ENCODE data around the gene THYN1.
"Not testable (repeated sequence)": the region's sequence is repeated elsewhere in the genome, so short reads cannot be mapped to it uniquely, and the experiment has no call there.

The THYN1 gene

GRCh38 chr11:134267966-134268365 lies 14.8 kb upstream of the THYN1 start:
- no peak for ATAC-seq (replicated peaks; ENCODE audit: extremely low read depth, poor library complexity, severe bottlenecking)
- Mint-ChIP-seq H3K36me3 (ENCODE audit: insufficient read depth) (peaks cover 9% of the 10 kb centered on the region), H3K4me3 (no peak overlapping the region), H3K27ac (ENCODE audit: low read depth) (no peak overlapping the region), H3K4me1 (peaks cover 41% of the 10 kb centered on the region), H3K27me3 (no peaks in the 10 kb centered on the region), H3K9me3 (no peaks in the 10 kb centered on the region)
- DNase-seq (ENCODE audit: low spot score in 2 of 2) = no peak

DNA sequence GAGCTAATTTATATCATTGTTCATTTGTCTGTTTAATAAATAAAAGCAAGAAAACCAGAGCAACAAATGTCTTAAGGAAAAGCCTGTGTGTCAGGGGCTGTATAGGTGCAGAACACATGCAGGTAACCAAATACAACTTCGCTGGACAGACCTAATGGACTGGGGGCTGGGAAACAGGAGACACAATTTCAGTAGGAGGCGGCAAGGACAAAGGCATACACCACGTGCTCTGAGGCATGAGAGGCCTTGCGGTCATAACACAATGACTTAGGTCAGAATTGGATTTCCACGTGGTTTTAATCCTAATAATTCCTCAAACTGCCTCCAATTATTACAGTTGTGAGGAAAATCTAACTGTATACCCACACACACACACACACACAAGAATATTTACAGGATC lies 14.3 kb upstream of the THYN1 start:
- no peak for DNase-seq (ENCODE audit: low spot score in 2 of 2)
- Mint-ChIP-seq H3K4me3 (no peak overlapping the region), H3K36me3 (ENCODE audit: insufficient read depth) (peaks cover 13% of the 10 kb centered on the region), H3K27me3 (no peaks in the 10 kb centered on the region), H3K27ac (ENCODE audit: low read depth) (no peak overlapping the region), H3K9me3 (no peaks in the 10 kb centered on the region), H3K4me1 (peaks cover 39% of the 10 kb centered on the region)
- ATAC-seq (replicated peaks; ENCODE audit: extremely low read depth, poor library complexity, severe bottlenecking) = no peak

DNA sequence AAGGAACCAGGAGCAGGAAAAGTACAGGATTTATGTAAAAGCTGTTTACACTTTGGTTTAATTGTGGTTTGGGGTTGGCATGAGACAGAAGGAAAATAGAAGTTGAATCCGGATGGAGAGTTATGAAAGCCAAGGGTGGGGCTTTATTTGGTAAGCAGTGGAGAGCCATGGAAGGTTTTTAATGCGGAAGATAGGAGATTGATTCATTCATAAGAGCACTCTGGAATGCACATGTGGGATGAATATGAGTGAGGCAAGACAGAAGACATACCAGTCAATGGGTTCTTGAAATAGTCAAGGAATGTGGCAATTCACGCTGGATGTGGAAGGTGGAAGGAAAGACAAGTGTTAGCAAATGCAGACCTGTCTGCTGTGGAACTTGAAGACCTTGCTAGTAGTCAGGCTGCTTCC lies 13.7 kb upstream of the THYN1 start:
- Mint-ChIP-seq H3K4me3 (no peak overlapping the region), H3K27ac (ENCODE audit: low read depth) (no peak overlapping the region), H3K4me1 (peaks cover 44% of the 10 kb centered on the region), H3K36me3 (ENCODE audit: insufficient read depth) (peaks cover 13% of the 10 kb centered on the region), H3K9me3 (no peaks in the 10 kb centered on the region), H3K27me3 (no peaks in the 10 kb centered on the region)
- ATAC-seq (replicated peaks; ENCODE audit: extremely low read depth, poor library complexity, severe bottlenecking) (no peak), DNase-seq (ENCODE audit: low spot score in 2 of 2) (no peak)

- Mint-ChIP-seq H3K4me1 (peaks cover 42% of the 10 kb centered on the region), H3K27ac (ENCODE audit: low read depth) (no peak overlapping the region), H3K36me3 (ENCODE audit: insufficient read depth) (peaks cover 13% of the 10 kb centered on the region)
These were observed 13.3 kb upstream of the THYN1 start for GRCh38 chr11:134266440-134266839.

GRCh38 chr11:134264966-134265764 lies 12.0 kb upstream of the THYN1 start:
- ATAC-seq (replicated peaks; ENCODE audit: extremely low read depth, poor library complexity, severe bottlenecking) = no peak
- Mint-ChIP-seq H3K27me3 (no peaks in the 10 kb centered on the region), H3K4me1 (peaks cover 29% of the 10 kb centered on the region), H3K27ac (ENCODE audit: low read depth) (no peak overlapping the region), H3K36me3 (ENCODE audit: insufficient read depth) (peaks cover 12% of the 10 kb centered on the region), H3K4me3 (no peak overlapping the region), H3K9me3 (no peaks in the 10 kb centered on the region)
- no peak for DNase-seq (ENCODE audit: low spot score in 2 of 2)

More at GRCh38 chr11:134266440-134266839, 13.3 kb upstream of the THYN1 start:
- DNase-seq (ENCODE audit: low spot score in 2 of 2) (no peak), ATAC-seq (replicated peaks; ENCODE audit: extremely low read depth, poor library complexity, severe bottlenecking) (no peak)
- H3K27me3 Mint-ChIP-seq = no peaks in the 10 kb centered on the region
- no peak overlapping the region for H3K4me3 Mint-ChIP-seq
- H3K9me3 Mint-ChIP-seq = no peaks in the 10 kb centered on the region

DNA sequence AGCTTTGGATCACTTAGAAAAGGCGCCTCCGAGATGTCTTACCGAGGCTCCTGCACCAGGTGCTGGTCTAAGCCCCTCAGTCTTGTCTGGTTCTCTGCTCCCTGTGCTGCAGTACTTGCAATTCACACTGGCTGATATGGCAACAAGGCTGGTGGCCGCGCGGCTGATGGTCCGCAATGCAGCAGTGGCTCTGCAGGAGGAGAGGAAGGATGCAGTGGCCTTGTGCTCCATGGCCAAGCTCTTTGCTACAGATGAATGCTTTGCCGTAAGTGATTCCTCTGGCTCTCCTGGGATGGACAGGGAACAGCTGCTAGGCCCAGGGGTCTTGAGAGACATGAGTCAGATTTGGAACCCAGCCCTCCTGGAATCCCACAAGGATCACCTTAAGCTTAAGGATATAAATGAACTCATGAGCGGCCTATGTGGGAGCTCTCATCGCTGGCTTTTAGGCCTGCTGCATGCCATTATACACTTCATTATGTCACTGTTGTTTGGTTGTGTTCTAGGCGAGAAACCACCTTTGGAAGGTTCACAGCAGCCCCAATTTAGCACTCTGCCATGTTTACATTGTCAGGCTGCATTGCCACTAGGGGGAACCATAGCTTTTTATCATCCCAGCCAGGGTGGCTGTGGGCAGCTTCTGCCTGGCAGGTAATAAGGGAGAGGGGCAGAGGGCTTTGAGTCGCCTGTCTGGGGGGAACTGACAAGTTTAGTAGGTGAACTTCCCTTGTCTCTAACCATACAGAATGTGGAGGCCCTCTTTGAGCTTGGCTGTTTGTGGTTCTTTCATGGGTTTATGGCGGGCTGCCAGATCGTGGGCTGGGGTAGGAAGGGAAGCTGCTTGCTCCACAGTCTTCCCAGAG lies 8.7 kb upstream of the THYN1 start:
- Mint-ChIP-seq H3K4me1 (peaks cover 21% of the 10 kb centered on the region), H3K27ac (ENCODE audit: low read depth) (no peak overlapping the region), H3K4me3 (no peak overlapping the region), H3K9me3 (no peaks in the 10 kb centered on the region), H3K27me3 (no peaks in the 10 kb centered on the region), H3K36me3 (ENCODE audit: insufficient read depth) (peaks cover 15% of the 10 kb centered on the region)
- DNase-seq (ENCODE audit: low spot score in 2 of 2) (no peak), ATAC-seq (replicated peaks; ENCODE audit: extremely low read depth, poor library complexity, severe bottlenecking) (no peak)

GRCh38 chr11:134260983-134261382 lies 7.8 kb upstream of the THYN1 start:
- H3K36me3 Mint-ChIP-seq (ENCODE audit: insufficient read depth) = peaks cover 18% of the 10 kb centered on the region
- DNase-seq (ENCODE audit: low spot score in 2 of 2) (no peak), ATAC-seq (replicated peaks; ENCODE audit: extremely low read depth, poor library complexity, severe bottlenecking) (no peak)
- no peak overlapping the region for H3K27ac Mint-ChIP-seq (ENCODE audit: low read depth)
- H3K4me1 Mint-ChIP-seq = peaks cover 13% of the 10 kb centered on the region
- no peaks in the 10 kb centered on the region for H3K27me3 Mint-ChIP-seq
- H3K9me3 Mint-ChIP-seq = no peaks in the 10 kb centered on the region
- H3K4me3 Mint-ChIP-seq = no peak overlapping the region

DNA sequence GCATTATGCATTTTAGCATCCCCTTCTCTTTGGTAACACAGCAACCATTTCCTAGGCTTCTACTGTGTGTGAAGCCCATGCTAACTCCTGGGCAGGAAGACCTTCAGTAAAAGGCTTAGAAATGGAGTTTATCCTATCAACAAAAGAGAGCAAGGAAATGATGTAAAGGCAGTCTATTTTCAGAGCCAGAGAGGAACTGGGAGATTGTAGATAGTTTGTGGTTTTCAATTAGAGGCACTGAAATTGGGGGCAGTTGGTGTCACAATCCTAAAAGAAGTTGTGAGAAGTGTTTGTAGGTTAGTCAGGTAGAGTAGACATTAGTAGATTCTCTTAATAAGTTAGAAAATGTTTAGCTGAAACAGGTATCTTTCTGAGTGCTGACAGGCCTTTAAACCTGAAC lies 7.4 kb upstream of the THYN1 start:
- Mint-ChIP-seq H3K27me3 (no peaks in the 10 kb centered on the region), H3K9me3 (no peaks in the 10 kb centered on the region), H3K4me1 (peaks cover 13% of the 10 kb centered on the region), H3K36me3 (ENCODE audit: insufficient read depth) (peaks cover 18% of the 10 kb centered on the region), H3K4me3 (no peak overlapping the region), H3K27ac (ENCODE audit: low read depth) (no peak overlapping the region)
- ATAC-seq (replicated peaks; ENCODE audit: extremely low read depth, poor library complexity, severe bottlenecking) = no peak
- no peak for DNase-seq (ENCODE audit: low spot score in 2 of 2)

DNA sequence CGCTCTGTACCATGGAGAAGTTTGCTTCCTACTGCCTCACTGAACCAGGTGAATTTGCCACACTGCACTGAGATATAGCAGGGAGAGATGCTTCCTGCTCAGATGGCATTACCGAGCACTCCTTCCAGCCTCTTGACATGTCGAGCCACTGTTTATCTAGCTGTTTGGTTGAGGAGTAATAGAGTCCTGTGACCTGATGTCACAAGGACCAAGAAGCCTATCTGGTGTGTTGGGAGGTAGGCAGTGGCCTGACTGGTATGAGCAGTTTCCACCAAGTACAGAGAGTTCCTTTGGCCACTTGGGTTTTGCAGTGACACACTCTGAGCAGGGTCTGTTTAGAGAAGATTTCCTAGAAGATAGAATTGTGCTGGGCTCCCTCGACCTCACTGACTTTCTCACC lies 5.4 kb upstream of the THYN1 start:
- no peak overlapping the region for H3K4me3 Mint-ChIP-seq
- ATAC-seq (replicated peaks; ENCODE audit: extremely low read depth, poor library complexity, severe bottlenecking) = no peak
- H3K27me3 Mint-ChIP-seq = no peaks in the 10 kb centered on the region
- DNase-seq (ENCODE audit: low spot score in 2 of 2) = no peak
- peaks cover 25% of the 10 kb centered on the region for H3K4me1 Mint-ChIP-seq
- peak overlapping the region; percentile 26 for H3K27ac Mint-ChIP-seq (ENCODE audit: low read depth)
- peaks cover 17% of the 10 kb centered on the region for H3K36me3 Mint-ChIP-seq (ENCODE audit: insufficient read depth)
- H3K9me3 Mint-ChIP-seq = no peaks in the 10 kb centered on the region

GRCh38 chr11:134257101-134257500 lies 3.9 kb upstream of the THYN1 start:
- peaks cover 37% of the 10 kb centered on the region for H3K4me1 Mint-ChIP-seq
- H3K9me3 Mint-ChIP-seq = no peaks in the 10 kb centered on the region
- no peak overlapping the region for H3K4me3 Mint-ChIP-seq
- DNase-seq (ENCODE audit: low spot score in 2 of 2) = no peak
- no peak for ATAC-seq (replicated peaks; ENCODE audit: extremely low read depth, poor library complexity, severe bottlenecking)
- H3K36me3 Mint-ChIP-seq (ENCODE audit: insufficient read depth) = peaks cover 22% of the 10 kb centered on the region
- no peaks in the 10 kb centered on the region for H3K27me3 Mint-ChIP-seq
- H3K27ac Mint-ChIP-seq (ENCODE audit: low read depth) = no peak overlapping the region

DNA sequence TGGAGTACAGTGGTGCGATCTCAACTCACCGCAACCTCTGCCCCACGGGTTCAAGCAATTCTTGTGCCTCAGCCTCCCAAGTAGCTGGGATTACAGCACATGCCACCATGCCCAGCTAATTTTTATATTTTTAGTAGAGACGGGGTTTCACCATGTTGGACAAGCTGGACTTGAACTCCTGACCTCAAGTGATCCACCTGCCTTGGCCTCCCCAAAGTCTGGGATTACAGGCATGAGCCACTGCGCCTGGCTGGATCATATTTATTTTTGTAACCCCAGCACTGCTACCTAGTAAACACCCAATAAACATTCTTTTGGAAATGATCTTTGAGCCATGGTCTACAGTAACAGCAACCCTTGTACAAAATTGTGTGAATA lies 2.0 kb upstream of the THYN1 start:
- not testable (repeated sequence) for H3K27ac Mint-ChIP-seq (ENCODE audit: low read depth); H3K9me3 Mint-ChIP-seq; DNase-seq (ENCODE audit: low spot score in 2 of 2); H3K4me3 Mint-ChIP-seq; ATAC-seq (replicated peaks; ENCODE audit: extremely low read depth, poor library complexity, severe bottlenecking); H3K27me3 Mint-ChIP-seq
- peaks cover 38% of the 10 kb centered on the region for H3K4me1 Mint-ChIP-seq
- H3K36me3 Mint-ChIP-seq (ENCODE audit: insufficient read depth) = peaks cover 18% of the 10 kb centered on the region

GRCh38 chr11:134254433-134255183 lies 1.5 kb upstream of the THYN1 start:
- Mint-ChIP-seq H3K27me3 (no peaks in the 10 kb centered on the region), H3K9me3 (no peaks in the 10 kb centered on the region), H3K36me3 (ENCODE audit: insufficient read depth) (peaks cover 19% of the 10 kb centered on the region), H3K4me3 (peak overlapping the region; percentile 97), H3K4me1 (peaks cover 38% of the 10 kb centered on the region), H3K27ac (ENCODE audit: low read depth) (peak overlapping the region; percentile 68)
- DNase-seq (ENCODE audit: low spot score in 2 of 2) (no peak), ATAC-seq (replicated peaks; ENCODE audit: extremely low read depth, poor library complexity, severe bottlenecking) (no peak)
